Endodermal cell (in vitro differentiated cells): ENCODE measurements around the gene CELF4. TPM values are rescaled to one million over a fixed set of nuclear protein-coding genes. Genes with fewer than 3 reads are reported as not detected.
A peak's percentile ranks its signal among the peaks of the same experiment; 100 is the strongest.

Experiments used
- DNase-seq: peaks from one replicate; pipeline ENCODE4 v3.0.0-alpha.2; 2017
- H3K27ac ChIP-seq: 2 replicates; pipeline ENCODE4 v1.5.1; 2013; ENCODE audit warnings: mild to moderate bottlenecking, low read depth, low read length, moderate library complexity
- H3K27me3 ChIP-seq: 2 replicates; pipeline ENCODE4 v1.6.1; 2013; ENCODE audit warnings: mild to moderate bottlenecking, low read length, moderate library complexity; ENCODE audit not compliant: insufficient read depth, control insufficient read depth, poor library complexity, severe bottlenecking
- H3K36me3 ChIP-seq: 2 replicates; pipeline ENCODE4 v1.7.0; 2013; ENCODE audit warnings: mild to moderate bottlenecking, low read length, moderate library complexity; ENCODE audit not compliant: control insufficient read depth, insufficient read depth
- H3K4me1 ChIP-seq: one replicate; pipeline ENCODE4 v1.7.0; 2013; ENCODE audit warnings: low read length; ENCODE audit not compliant: control insufficient read depth, insufficient read depth
- H3K4me3 ChIP-seq: 2 replicates; pipeline ENCODE4 v1.5.1; 2013; ENCODE audit warnings: mild to moderate bottlenecking, low read length, moderate library complexity
- H3K9ac ChIP-seq: 2 replicates; pipeline ENCODE4 v1.6.1; 2013; ENCODE audit warnings: mild to moderate bottlenecking, low read length, moderate library complexity; ENCODE audit not compliant: poor library complexity, severe bottlenecking; ENCODE audit errors: extremely low read depth
- H3K9me3 ChIP-seq: 2 replicates; pipeline ENCODE4 v1.6.1; 2013; ENCODE audit warnings: mild to moderate bottlenecking, low read length, moderate library complexity; ENCODE audit not compliant: control insufficient read depth
- H3K27ac Mint-ChIP-seq: 2 replicates; pipeline ENCODE4 v1.8.0; 2020; ENCODE audit warnings: mixed read lengths
- H3K27me3 Mint-ChIP-seq: 2 replicates; pipeline ENCODE4 v1.8.0; 2021; ENCODE audit warnings: mild to moderate bottlenecking, mixed read lengths; ENCODE audit not compliant: insufficient read depth
- H3K36me3 Mint-ChIP-seq: 2 replicates; pipeline ENCODE4 v1.8.0; 2020; ENCODE audit warnings: low read depth, mixed read lengths
- H3K4me1 Mint-ChIP-seq: 2 replicates; pipeline ENCODE4 v1.8.0; 2020; ENCODE audit warnings: mixed read lengths
- H3K4me3 Mint-ChIP-seq: 2 replicates; pipeline ENCODE4 v1.8.0; 2020; ENCODE audit warnings: mild to moderate bottlenecking, moderate library complexity, mixed read lengths
- H3K9me3 Mint-ChIP-seq: 2 replicates; pipeline ENCODE4 v1.8.0; 2020; ENCODE audit warnings: mild to moderate bottlenecking, mixed read lengths
- CTCF ChIP-seq: fragments of 200-600 bp; sonication (generic); conservative IDR thresholded peaks from 2 replicates; pipeline ENCODE4 v1.5.0; 2021; ENCODE audit warnings: antibody characterized with exemption, mild to moderate bottlenecking
- WGBS, 2 experiments: methylation state at CpG; one replicate each; pipeline versions ENCODE4 v1.1.5 to v1.1.7; 2013; ENCODE audit warnings: missing lambda C conversion rate in 2 of 2, mixed read lengths in 1 of 2; ENCODE audit not compliant: insufficient coverage in 1 of 2, insufficient read length in 1 of 2; 5-methylcytosine and 5-hydroxymethylcytosine counted together
- total RNA-seq, 2 donors: library from RNA; stranded (reverse); fragmentation: NEBNext Ultra II Directional in 1 of 2; extraction: Animal tissue kit (Norgen Biotek cat#: 25700) in 1 of 2; gene quantifications; 2 replicates in 1 of 2; 3 replicates in 1 of 2; pipeline ENCODE4 v1.2.1, GENCODE V29; 2021

Gene CELF4
- total RNA-seq, 2 donors from 2014 or later = 5.7 to 6.7 TPM

- no peaks in the 10 kb centered on the region for H3K36me3 ChIP-seq
- Mint-ChIP-seq H3K4me3 (no peak overlapping the region), H3K9me3 (no peaks in the 10 kb centered on the region), H3K27ac (no peak overlapping the region), H3K4me1 (peaks cover 10% of the 10 kb centered on the region), H3K36me3 (no peaks in the 10 kb centered on the region), H3K27me3 (no peaks in the 10 kb centered on the region)
- no peaks in the 10 kb centered on the region for H3K27me3 ChIP-seq
- WGBS, 2 experiments = 37 to 49% methylated on average over 2 to 6 of the region's 6 CpGs
- no peaks in the 10 kb centered on the region for H3K9me3 ChIP-seq
- no peaks in the 10 kb centered on the region for H3K4me1 ChIP-seq
- no peak overlapping the region for H3K4me3 ChIP-seq
- peak; percentile 85 for DNase-seq
- H3K9ac ChIP-seq = no peak overlapping the region
- TF ChIP-seq CTCF = peak; percentile 94
- H3K27ac ChIP-seq = no peak overlapping the region
These were observed 89.4 kb downstream of the CELF4 start for GRCh38 chr18:37476182-37476581.

GRCh38 chr18:37473195-37473840, 92.3 kb downstream of the CELF4 start:
- H3K4me3 Mint-ChIP-seq = no peak overlapping the region
- H3K4me1 Mint-ChIP-seq = peaks cover 8% of the 10 kb centered on the region
- H3K9me3 ChIP-seq = no peaks in the 10 kb centered on the region
- no peaks in the 10 kb centered on the region for H3K36me3 Mint-ChIP-seq
- no peak for DNase-seq
- no peak overlapping the region for H3K4me3 ChIP-seq
- no peaks in the 10 kb centered on the region for H3K4me1 ChIP-seq
- no peaks in the 10 kb centered on the region for H3K27me3 ChIP-seq
- H3K27ac Mint-ChIP-seq = no peak overlapping the region
- TF ChIP-seq CTCF = no peak
- no peak overlapping the region for H3K27ac ChIP-seq
- H3K36me3 ChIP-seq = no peaks in the 10 kb centered on the region
- H3K27me3 Mint-ChIP-seq = no peaks in the 10 kb centered on the region
- no peaks in the 10 kb centered on the region for H3K9me3 Mint-ChIP-seq
- H3K9ac ChIP-seq = no peak overlapping the region
- WGBS, 2 experiments = 76 to 78% methylated on average over 5 to 8 of the region's 8 CpGs

GRCh38 chr18:37471637-37472036, 94.0 kb downstream of the CELF4 start:
- H3K4me3 ChIP-seq = no peak overlapping the region
- Mint-ChIP-seq H3K9me3 (no peaks in the 10 kb centered on the region), H3K4me1 (peaks cover 8% of the 10 kb centered on the region), H3K4me3 (no peak overlapping the region), H3K36me3 (no peaks in the 10 kb centered on the region), H3K27me3 (no peaks in the 10 kb centered on the region), H3K27ac (no peak overlapping the region)
- H3K27me3 ChIP-seq = no peaks in the 10 kb centered on the region
- TF ChIP-seq CTCF = no peak
- WGBS, 2 experiments = 71 to 82% methylated on average over 2 to 6 of the region's 6 CpGs
- no peaks in the 10 kb centered on the region for H3K4me1 ChIP-seq
- H3K9ac ChIP-seq = no peak overlapping the region
- no peaks in the 10 kb centered on the region for H3K36me3 ChIP-seq
- no peak overlapping the region for H3K27ac ChIP-seq
- H3K9me3 ChIP-seq = no peaks in the 10 kb centered on the region
- DNase-seq = no peak
